ENCODE data around the gene SUSD6. TPM values are rescaled to one million over a fixed set of nuclear protein-coding genes. Genes with fewer than 3 reads are reported as not detected.
"Not testable (repeated sequence)": the region's sequence is repeated elsewhere in the genome, so short reads cannot be mapped to it uniquely, and the experiment has no call there.

The SUSD6 gene
- polyA plus RNA-seq, 4 donors: 18.5 to 28.3 (median 21.4) TPM

GRCh38 chr14:69647213-69647612 lies 35.8 kb downstream of the SUSD6 start:
- no peak for DNase-seq (ENCODE audit: low read depth in 4 of 4, low spot score in 3 of 4)

GRCh38 chr14:69647642-69648041 lies 36.2 kb downstream of the SUSD6 start:
- DNase-seq (ENCODE audit: low read depth in 4 of 4, low spot score in 3 of 4): not testable (repeated sequence)

GRCh38 chr14:69648480-69649451 lies 37.4 kb downstream of the SUSD6 start:
- DNase-seq (ENCODE audit: low read depth in 4 of 4, low spot score in 3 of 4): no peak

- DNase-seq (ENCODE audit: low read depth in 4 of 4, low spot score in 3 of 4): no peak
These were observed 39.6 kb downstream of the SUSD6 start for GRCh38 chr14:69650948-69651369.

GRCh38 chr14:69651664-69652063 lies 40.3 kb downstream of the SUSD6 start:
- DNase-seq (ENCODE audit: low read depth in 4 of 4, low spot score in 3 of 4): no peak

GRCh38 chr14:69652942-69653684 lies 41.7 kb downstream of the SUSD6 start:
- no peak for DNase-seq (ENCODE audit: low read depth in 4 of 4, low spot score in 3 of 4)

GRCh38 chr14:69654116-69654515 lies 42.7 kb downstream of the SUSD6 start:
- DNase-seq (ENCODE audit: low read depth in 4 of 4, low spot score in 3 of 4): no peak

- DNase-seq (ENCODE audit: low read depth in 4 of 4, low spot score in 3 of 4): no peak
These were observed 46.6 kb downstream of the SUSD6 start for GRCh38 chr14:69657950-69658355.

- DNase-seq (ENCODE audit: low read depth in 4 of 4, low spot score in 3 of 4): no peak
These were observed 47.4 kb downstream of the SUSD6 start for GRCh38 chr14:69658664-69659261.

GRCh38 chr14:69660344-69661193 lies 49.2 kb downstream of the SUSD6 start:
- no peak for DNase-seq (ENCODE audit: low read depth in 4 of 4, low spot score in 3 of 4)

- DNase-seq (ENCODE audit: low read depth in 4 of 4, low spot score in 3 of 4): no peak
These were observed 49.8 kb downstream of the SUSD6 start for GRCh38 chr14:69661194-69661537.

- no peak for DNase-seq (ENCODE audit: low read depth in 4 of 4, low spot score in 3 of 4)
These were observed 51.4 kb downstream of the SUSD6 start for GRCh38 chr14:69662636-69663299.

- no peak for DNase-seq (ENCODE audit: low read depth in 4 of 4, low spot score in 3 of 4)
These were observed 51.9 kb downstream of the SUSD6 start for GRCh38 chr14:69663300-69663643.

- DNase-seq (ENCODE audit: low read depth in 4 of 4, low spot score in 3 of 4): no peak
These were observed 52.9 kb downstream of the SUSD6 start for GRCh38 chr14:69664265-69664664.

GRCh38 chr14:69664865-69665526 lies 53.6 kb downstream of the SUSD6 start:
- DNase-seq (ENCODE audit: low read depth in 4 of 4, low spot score in 3 of 4): no peak

GRCh38 chr14:69665631-69666030 lies 54.2 kb downstream of the SUSD6 start:
- no peak for DNase-seq (ENCODE audit: low read depth in 4 of 4, low spot score in 3 of 4)

- DNase-seq (ENCODE audit: low read depth in 4 of 4, low spot score in 3 of 4): no peak
These were observed 54.7 kb downstream of the SUSD6 start for GRCh38 chr14:69666112-69666511.

- DNase-seq (ENCODE audit: low read depth in 4 of 4, low spot score in 3 of 4): no peak
These were observed 55.4 kb downstream of the SUSD6 start for GRCh38 chr14:69666690-69667211.

- DNase-seq (ENCODE audit: low read depth in 4 of 4, low spot score in 3 of 4): no peak
These were observed 56.5 kb downstream of the SUSD6 start for GRCh38 chr14:69667938-69668335.
